ENCODE measurements around the gene BAK1. TPM values are rescaled to one million over a fixed set of nuclear protein-coding genes. Genes with fewer than 3 reads are reported as not detected.
A peak's percentile ranks its signal among the peaks of the same experiment; 100 is the strongest.

BAK1 gene
- total and polyA plus RNA-seq, 2 of the 13 experiments (the other 11 are each of a cell fraction or from before 2014, with no cell fraction given): 15.0 to 23.8 TPM

- TF ChIP-seq GLI4 (CRISPR knock-in tag; IDR thresholded peaks at IDR 0.05; ENCODE audit: borderline replicate concordance) (no peak), WIZ (CRISPR knock-in tag; IDR thresholded peaks at IDR 0.05) (no peak), CTCF (CRISPR knock-in tag; IDR thresholded peaks at IDR 0.05) (no peak), ZSCAN20 (CRISPR knock-in tag; IDR thresholded peaks at IDR 0.05; ENCODE audit: borderline replicate concordance) (no peak), ZBTB25 (CRISPR knock-in tag; IDR thresholded peaks at IDR 0.05) (no peak), NR2F2 (IDR thresholded peaks at IDR 0.05; ENCODE audit: borderline replicate concordance, low read depth) (no peak), JUND (CRISPR knock-in tag; IDR thresholded peaks at IDR 0.05) (no peak), PITX1 (CRISPR knock-in tag; IDR thresholded peaks at IDR 0.05) (no peak), TIGD3 (CRISPR knock-in tag; IDR thresholded peaks at IDR 0.05; ENCODE audit: borderline replicate concordance) (no peak), TOE1 (CRISPR knock-in tag; IDR thresholded peaks at IDR 0.05) (no peak), MIXL1 (CRISPR knock-in tag; IDR thresholded peaks at IDR 0.05) (no peak), KAT8 (CRISPR knock-in tag; IDR thresholded peaks at IDR 0.05) (peak; percentile 50; the same call in 1 of the 2 replicates), CEBPG (CRISPR knock-in tag; IDR thresholded peaks at IDR 0.05) (peak; percentile 55; the same call in 1 of the 2 replicates), SAFB2 (CRISPR knock-in tag; IDR thresholded peaks at IDR 0.05; ENCODE audit: borderline replicate concordance, low read depth) (no peak), SKIL (CRISPR knock-in tag; IDR thresholded peaks at IDR 0.05; ENCODE audit: borderline replicate concordance) (no peak), KDM2A (CRISPR knock-in tag; IDR thresholded peaks at IDR 0.05; ENCODE audit: borderline replicate concordance, low read depth) (peak; percentile 24; the same call in 1 of the 2 replicates), ZNF24 (IDR thresholded peaks at IDR 0.05) (no peak), ZSCAN12 (CRISPR knock-in tag; IDR thresholded peaks at IDR 0.05) (no peak)
- TF ChIP-seq, protein P1, sequence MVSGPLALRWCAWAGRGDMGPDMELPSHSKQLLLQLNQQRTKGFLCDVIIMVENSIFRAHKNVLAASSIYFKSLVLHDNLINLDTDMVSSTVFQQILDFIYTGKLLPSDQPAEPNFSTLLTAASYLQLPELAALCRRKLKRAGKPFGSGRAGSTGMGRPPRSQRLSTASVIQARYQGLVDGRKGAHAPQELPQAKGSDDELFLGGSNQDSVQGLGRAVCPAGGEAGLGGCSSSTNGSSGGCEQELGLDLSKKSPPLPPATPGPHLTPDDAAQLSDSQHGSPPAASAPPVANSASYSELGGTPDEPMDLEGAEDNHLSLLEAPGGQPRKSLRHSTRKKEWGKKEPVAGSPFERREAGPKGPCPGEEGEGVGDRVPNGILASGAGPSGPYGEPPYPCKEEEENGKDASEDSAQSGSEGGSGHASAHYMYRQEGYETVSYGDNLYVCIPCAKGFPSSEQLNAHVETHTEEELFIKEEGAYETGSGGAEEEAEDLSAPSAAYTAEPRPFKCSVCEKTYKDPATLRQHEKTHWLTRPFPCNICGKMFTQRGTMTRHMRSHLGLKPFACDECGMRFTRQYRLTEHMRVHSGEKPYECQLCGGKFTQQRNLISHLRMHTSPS (CRISPR knock-in tag; IDR thresholded peaks at IDR 0.05; ENCODE audit: low read depth): no peak
- TF ChIP-seq, protein P2, sequence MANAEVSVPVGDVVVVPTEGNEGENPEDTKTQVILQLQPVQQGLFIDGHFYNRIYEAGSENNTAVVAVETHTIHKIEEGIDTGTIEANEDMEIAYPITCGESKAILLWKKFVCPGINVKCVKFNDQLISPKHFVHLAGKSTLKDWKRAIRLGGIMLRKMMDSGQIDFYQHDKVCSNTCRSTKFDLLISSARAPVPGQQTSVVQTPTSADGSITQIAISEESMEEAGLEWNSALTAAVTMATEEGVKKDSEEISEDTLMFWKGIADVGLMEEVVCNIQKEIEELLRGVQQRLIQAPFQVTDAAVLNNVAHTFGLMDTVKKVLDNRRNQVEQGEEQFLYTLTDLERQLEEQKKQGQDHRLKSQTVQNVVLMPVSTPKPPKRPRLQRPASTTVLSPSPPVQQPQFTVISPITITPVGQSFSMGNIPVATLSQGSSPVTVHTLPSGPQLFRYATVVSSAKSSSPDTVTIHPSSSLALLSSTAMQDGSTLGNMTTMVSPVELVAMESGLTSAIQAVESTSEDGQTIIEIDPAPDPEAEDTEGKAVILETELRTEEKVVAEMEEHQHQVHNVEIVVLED (CRISPR knock-in tag; IDR thresholded peaks at IDR 0.05; ENCODE audit: borderline replicate concordance): no peak
These were observed 40.2 kb upstream of the BAK1 start (continued) for GRCh38 chr6:33620158-33620855.

Data from HepG2 (cell line).